ENCODE data around the gene SLC7A7. TPM values are rescaled to one million over a fixed set of nuclear protein-coding genes. Genes with fewer than 3 reads are reported as not detected.

Gene SLC7A7
- total RNA-seq, 2 experiments from 2014 or later = 0.38 to 0.60 TPM

DNA sequence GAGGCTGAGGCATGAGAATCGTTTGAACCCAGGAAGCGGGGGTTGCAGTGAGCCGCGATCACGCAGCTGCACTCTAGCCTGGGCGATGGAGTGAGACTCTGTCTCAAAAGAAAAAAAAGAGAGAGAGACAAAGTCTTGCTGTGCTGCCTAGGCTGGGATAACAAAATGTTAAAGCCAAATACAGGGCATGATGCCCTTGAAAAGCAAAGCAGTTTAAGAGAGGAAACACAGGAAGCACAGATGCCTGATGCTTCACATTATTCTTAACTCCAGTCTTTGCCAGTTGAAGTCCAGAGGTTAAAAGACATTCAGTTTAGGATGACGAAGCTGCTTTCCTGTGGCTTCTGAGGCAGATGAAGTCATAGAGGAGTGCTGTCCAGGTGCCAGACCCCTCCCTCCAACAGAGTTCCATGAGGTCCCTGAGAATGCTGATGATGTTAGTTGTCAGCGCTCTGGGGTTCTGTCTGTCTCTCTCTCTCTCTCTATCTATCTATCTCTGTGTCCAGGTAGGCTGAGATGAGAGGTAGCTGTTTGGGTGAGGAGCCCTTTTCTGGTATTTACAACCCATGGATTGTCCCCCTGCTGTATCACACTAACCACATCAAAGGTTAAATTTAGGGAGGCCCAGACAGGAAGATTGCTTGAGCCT, 9.6 kb upstream of the SLC7A7 start:
- peaks cover 18% of the 10 kb centered on the region for H3K27me3 Mint-ChIP-seq
- no peak for DNase-seq
- ChIA-PET CTCF (interaction anchor here (0.6 to 7.5 kb wide), 12 partner anchors 9 to 521 kb away, joined by 3 to 195 read pairs (median 17); partner anchors contain the start of gene LRP10), POLR2A (interaction anchor here (0.6 kb wide), 1 partner anchor 59 kb away, joined by 3 read pairs; the partner anchor contains the start of gene OXA1L)
- H3K9me3 Mint-ChIP-seq = no peaks in the 10 kb centered on the region
- H3K36me3 Mint-ChIP-seq (ENCODE audit: low read depth) = peaks cover 4% of the 10 kb centered on the region
- H3K4me1 Mint-ChIP-seq = peaks cover 34% of the 10 kb centered on the region
- H3K27ac Mint-ChIP-seq = peak overlapping the region; percentile 21
- H3K4me3 Mint-ChIP-seq = no peak overlapping the region

DNA sequence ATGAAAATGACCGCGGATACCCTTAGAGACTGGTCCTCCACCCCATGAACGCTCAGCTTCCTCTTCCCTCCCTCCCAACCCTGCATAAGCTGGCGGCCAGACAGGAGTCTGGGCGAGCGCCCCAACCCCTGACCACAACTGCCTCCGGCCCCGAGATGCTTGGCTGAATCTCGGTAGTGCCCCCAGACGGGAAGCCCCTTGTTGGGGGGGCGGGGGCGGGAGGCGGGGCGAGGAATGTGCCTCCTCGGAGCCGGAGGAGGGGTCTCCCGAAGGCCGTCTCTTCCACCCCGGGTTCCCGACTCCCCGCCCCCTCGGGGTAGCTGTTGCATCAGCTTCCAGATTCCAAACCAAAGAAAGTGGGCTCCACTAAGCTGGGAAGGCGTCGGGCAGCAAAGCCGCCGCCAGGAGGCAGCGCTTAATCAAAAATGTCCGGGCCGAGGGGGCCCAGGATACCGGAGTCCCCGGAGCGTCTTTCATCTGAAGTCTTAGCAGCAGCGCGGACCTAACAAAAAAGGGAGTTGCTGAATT, 7.4 kb upstream of the SLC7A7 start:
- peaks cover 19% of the 10 kb centered on the region for H3K27me3 Mint-ChIP-seq
- H3K36me3 Mint-ChIP-seq (ENCODE audit: low read depth) = no peaks in the 10 kb centered on the region
- no peak overlapping the region for H3K27ac Mint-ChIP-seq
- no peaks in the 10 kb centered on the region for H3K9me3 Mint-ChIP-seq
- POLR2A ChIA-PET = interaction anchor here (0.9 to 2.3 kb wide), 13 partner anchors 28 to 253 kb away, joined by 3 to 10 read pairs (median 4); partner anchors contain the start of genes AJUBA, LRP10, OXA1L and PRMT5
- peaks cover 36% of the 10 kb centered on the region for H3K4me1 Mint-ChIP-seq
- CTCF ChIA-PET = interaction anchor here (0.5 to 7.5 kb wide), 35 partner anchors 11 to 1273 kb away, joined by 3 to 195 read pairs (median 4); partner anchors contain the start of genes AJUBA, HAUS4, LRP10 and RBM23
- peak; percentile 71 for DNase-seq
- H3K4me3 Mint-ChIP-seq = peak overlapping the region; percentile 39

DNA sequence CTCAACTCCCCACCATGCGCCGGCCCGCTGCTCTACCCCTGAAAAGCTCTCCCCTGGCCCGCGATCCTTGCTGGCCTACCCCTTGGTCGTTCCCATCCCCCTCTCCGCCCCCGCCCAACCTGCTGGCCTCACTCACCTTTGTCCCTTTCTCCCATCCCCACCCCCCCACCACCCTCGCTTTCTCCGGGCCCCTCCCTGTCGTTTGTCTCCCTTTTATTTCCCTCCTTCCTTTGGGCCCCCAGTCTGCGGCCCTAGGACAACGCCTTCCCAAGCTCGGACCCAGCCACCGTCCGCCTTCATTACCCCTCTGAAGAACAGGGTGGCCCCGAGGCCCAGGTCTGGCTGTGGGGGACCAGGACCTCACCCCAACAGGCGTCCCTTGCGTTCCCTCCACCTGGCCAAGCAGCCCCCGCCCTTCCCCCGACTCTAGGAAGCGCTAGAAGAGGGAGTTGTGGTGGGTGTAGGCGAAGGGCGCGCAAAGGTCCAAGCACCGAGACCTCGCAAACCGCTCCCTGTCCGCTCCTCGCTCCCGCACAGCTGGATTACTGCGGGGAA, 6.9 kb upstream of the SLC7A7 start:
- no peaks in the 10 kb centered on the region for H3K9me3 Mint-ChIP-seq
- H3K4me3 Mint-ChIP-seq = peak overlapping the region; percentile 35
- DNase-seq = no peak
- H3K4me1 Mint-ChIP-seq = peaks cover 36% of the 10 kb centered on the region
- H3K27ac Mint-ChIP-seq = no peak overlapping the region
- ChIA-PET CTCF (interaction anchor here (0.5 to 7.5 kb wide), 25 partner anchors 11 to 1273 kb away, joined by 3 to 195 read pairs (median 5); partner anchors contain the start of genes AJUBA and LRP10), POLR2A (interaction anchor here (1.0 to 2.3 kb wide), 6 partner anchors 32 to 160 kb away, joined by 3 to 10 read pairs (median 5); partner anchors contain the start of genes AJUBA, LRP10 and OXA1L)
- peaks cover 19% of the 10 kb centered on the region for H3K27me3 Mint-ChIP-seq
- H3K36me3 Mint-ChIP-seq (ENCODE audit: low read depth) = no peaks in the 10 kb centered on the region

DNA sequence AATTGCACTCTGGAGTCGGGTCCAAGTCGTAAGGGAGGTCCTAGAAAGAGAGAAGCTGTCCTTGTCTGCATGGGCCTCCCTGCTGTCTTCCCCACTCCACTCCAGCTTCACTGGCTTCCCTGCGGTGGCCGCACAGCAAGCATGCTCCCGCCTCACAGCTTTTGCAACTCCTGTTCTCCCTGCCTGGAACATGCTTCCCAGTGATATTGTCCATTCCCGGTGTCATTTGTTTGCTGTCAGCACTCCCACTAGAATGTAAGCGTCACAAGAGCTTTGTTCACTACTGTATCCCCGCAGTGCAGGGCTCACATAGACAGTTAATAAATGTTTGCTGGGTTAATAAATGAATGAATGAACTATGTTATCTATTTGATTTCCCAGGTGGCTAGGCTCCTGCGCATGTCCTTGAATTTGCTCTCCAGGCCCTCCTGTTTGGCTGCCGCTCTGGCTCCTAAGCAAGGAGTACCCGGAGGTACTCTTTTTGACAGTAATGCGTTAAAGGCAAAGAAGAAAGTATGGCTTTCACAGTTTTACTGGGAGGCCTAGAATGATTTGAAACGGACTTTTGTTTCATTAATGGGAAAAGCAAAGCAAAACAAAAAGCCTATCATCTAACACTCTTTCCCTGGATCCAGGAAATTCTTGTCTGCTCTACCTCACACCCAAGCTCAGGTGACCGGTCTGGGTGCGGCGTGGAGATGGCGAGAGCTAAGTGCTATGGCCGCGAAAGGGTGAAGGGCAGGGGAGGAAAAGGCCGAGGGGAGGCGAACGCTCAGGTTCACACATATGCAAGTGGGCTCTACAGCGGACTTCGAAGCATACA, 6.2 kb upstream of the SLC7A7 start:
- Mint-ChIP-seq H3K36me3 (ENCODE audit: low read depth) (no peaks in the 10 kb centered on the region), H3K9me3 (no peaks in the 10 kb centered on the region), H3K4me1 (peaks cover 36% of the 10 kb centered on the region), H3K4me3 (no peak overlapping the region), H3K27ac (no peak overlapping the region), H3K27me3 (peaks cover 19% of the 10 kb centered on the region)
- no peak for DNase-seq
- ChIA-PET POLR2A (interaction anchor here (0.9 kb wide), 1 partner anchor 290 kb away, joined by 3 read pairs; no protein-coding TSS in a partner anchor), CTCF (interaction anchor here (0.8 to 7.5 kb wide), 7 partner anchors 9 to 265 kb away, joined by 3 to 195 read pairs (median 4); no protein-coding TSS in a partner anchor)

DNA sequence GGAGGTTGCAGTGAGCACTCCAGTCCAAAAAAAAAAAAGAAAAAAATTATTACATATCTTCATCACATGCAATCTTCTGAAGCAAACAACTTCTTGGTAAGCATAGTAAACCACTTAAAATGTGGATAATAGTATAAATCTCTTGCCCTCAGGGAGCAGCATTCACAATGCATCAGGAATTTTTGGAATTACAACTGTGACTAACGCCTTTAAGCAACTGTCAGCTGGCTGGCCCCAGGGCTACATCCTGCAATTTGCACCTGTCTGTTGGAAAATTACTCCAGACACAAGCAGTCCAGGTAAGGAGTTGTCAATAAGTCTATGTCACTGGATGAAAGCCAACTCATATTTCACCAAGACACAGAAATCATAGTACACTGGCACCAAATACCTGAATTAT, 5.5 kb upstream of the SLC7A7 start:
- H3K27me3 Mint-ChIP-seq = peaks cover 19% of the 10 kb centered on the region
- no peaks in the 10 kb centered on the region for H3K9me3 Mint-ChIP-seq
- CTCF ChIA-PET = interaction anchor here (1.0 to 7.5 kb wide), 7 partner anchors 32 to 264 kb away, joined by 3 to 195 read pairs (median 5); no protein-coding TSS in a partner anchor
- POLR2A ChIA-PET = interaction anchor here (0.9 kb wide), 1 partner anchor 289 kb away, joined by 3 read pairs; no protein-coding TSS in a partner anchor
- no peaks in the 10 kb centered on the region for H3K36me3 Mint-ChIP-seq (ENCODE audit: low read depth)
- H3K27ac Mint-ChIP-seq = no peak overlapping the region
- peaks cover 39% of the 10 kb centered on the region for H3K4me1 Mint-ChIP-seq
- DNase-seq = no peak
- H3K4me3 Mint-ChIP-seq = no peak overlapping the region

DNA sequence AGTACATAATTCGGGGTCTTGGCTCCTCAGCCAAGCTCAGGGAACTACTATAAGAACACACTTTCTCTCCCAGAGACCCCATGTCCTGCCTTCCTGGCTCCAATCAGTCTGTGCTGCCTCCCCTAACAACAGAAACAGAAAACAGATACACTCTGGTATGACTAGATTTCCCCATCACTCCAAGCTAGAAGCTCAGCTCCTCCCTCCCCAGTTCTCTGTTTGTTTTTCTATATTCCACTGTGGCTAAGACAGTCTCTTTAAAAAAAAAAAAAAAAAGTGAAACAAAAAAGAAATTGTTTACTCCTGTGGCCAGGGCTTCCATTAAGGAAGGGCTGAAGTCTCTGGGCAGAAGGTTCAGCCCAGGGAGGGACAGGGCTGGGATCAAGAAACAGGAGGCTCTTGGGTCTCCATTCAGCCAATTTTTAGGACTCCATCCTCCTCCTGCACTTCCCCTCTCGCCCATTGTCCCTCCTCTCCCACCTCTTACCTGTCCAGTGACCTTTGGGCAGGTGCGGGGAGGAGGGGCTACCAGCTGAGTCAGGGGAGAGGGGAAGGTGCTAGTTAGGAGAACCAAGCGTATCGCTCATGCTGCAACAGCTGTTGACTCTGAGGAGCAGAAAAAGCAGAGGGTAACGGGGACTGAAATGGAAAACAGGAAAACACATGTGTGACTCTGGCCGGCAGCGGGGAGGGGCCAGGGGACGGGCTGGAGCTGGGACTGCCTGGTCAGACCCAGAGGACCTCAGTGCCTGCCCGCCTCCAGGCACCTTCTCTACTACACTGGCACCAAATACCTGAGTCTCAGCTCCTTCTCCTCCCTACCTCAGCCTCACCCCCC, 4.1 kb upstream of the SLC7A7 start:
- Mint-ChIP-seq H3K4me3 (no peak overlapping the region), H3K27ac (no peak overlapping the region), H3K27me3 (peaks cover 19% of the 10 kb centered on the region), H3K4me1 (peaks cover 30% of the 10 kb centered on the region), H3K9me3 (no peaks in the 10 kb centered on the region), H3K36me3 (ENCODE audit: low read depth) (no peaks in the 10 kb centered on the region)
- POLR2A ChIA-PET = interaction anchor here (1.1 kb wide), 1 partner anchor 235 kb away, joined by 3 read pairs; no protein-coding TSS in a partner anchor
- DNase-seq = no peak
- CTCF ChIA-PET = interaction anchor here (0.7 to 2.8 kb wide), 12 partner anchors 10 to 261 kb away, joined by 3 to 20 read pairs (median 4); no protein-coding TSS in a partner anchor

DNA sequence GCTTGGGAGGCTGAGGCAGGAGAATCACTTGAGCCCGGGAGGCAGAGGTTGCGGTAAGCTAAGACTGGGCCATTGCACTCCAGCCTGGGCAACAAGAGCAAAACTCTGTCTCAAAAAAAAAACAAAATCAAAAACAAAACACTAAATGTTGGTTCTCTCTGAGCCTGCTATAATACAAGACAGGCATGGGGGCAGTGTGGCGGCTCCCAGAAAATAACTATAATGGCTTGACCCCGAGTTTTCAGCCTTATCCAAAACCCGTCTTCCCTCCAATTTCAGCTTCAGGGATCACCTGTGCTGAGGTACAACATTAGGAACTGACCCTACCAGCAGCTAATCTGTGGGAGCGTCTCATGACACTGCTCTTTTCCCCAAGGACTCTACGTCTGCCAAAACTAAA, 862 bp downstream of the SLC7A7 start:
- no peaks in the 10 kb centered on the region for H3K9me3 Mint-ChIP-seq
- H3K27me3 Mint-ChIP-seq = peaks cover 3% of the 10 kb centered on the region
- no peak for DNase-seq
- H3K4me1 Mint-ChIP-seq = peaks cover 16% of the 10 kb centered on the region
- no peaks in the 10 kb centered on the region for H3K36me3 Mint-ChIP-seq (ENCODE audit: low read depth)
- H3K4me3 Mint-ChIP-seq = no peak overlapping the region
- ChIA-PET POLR2A (no interaction called here), CTCF (interaction anchor here (1.0 to 1.7 kb wide), 2 partner anchors 59 to 258 kb away, joined by 3 read pairs; no protein-coding TSS in a partner anchor)
- H3K27ac Mint-ChIP-seq = no peak overlapping the region

DNA sequence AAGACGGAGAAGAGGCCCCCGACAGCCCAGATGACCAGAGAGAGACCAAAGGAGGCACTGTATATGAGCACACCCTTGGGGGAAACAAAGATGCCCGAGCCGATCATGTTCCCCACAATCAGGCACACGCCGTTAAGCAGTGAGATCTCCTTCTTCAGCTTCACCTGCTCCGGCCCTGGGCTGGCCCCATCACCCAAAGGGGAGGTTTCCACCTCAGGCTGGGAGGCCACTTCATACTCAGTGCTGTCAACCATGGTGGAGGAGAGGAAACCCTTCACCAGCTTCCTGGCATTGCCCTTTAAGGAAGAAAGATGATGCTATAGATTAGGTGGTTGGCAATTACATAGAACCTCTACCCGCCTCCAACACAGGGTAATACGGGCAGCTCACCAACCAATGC, 2.1 kb downstream of the SLC7A7 start:
- Mint-ChIP-seq H3K4me3 (no peak overlapping the region), H3K36me3 (ENCODE audit: low read depth) (no peaks in the 10 kb centered on the region), H3K4me1 (peaks cover 9% of the 10 kb centered on the region), H3K27ac (no peak overlapping the region), H3K27me3 (peaks cover 3% of the 10 kb centered on the region), H3K9me3 (no peaks in the 10 kb centered on the region)
- ChIA-PET POLR2A (interaction anchor here (0.6 kb wide), 1 partner anchor 10 kb away, joined by 3 read pairs; no protein-coding TSS in a partner anchor), CTCF (no interaction called here)
- DNase-seq = no peak

DNA sequence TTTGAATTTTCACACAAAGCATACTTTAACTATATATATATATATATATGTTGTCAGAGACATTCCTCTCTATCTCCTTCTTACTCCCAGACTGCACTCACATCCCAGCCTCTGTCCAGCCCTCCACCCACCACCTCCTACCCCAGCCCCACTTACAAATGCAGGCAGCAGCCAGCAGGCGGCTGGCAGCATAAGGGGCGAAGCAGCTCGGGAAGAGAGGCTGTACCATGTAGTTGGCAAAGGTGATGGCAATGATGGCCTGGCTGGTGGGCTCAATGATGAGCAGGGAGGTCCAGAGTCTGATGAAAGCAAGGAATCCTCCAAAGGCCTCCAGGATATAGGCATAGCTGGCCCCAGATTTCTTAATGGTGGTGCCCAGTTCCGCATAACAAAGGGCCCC, 2.5 kb downstream of the SLC7A7 start:
- Mint-ChIP-seq H3K9me3 (no peaks in the 10 kb centered on the region), H3K27me3 (peaks cover 3% of the 10 kb centered on the region), H3K4me1 (peaks cover 9% of the 10 kb centered on the region), H3K36me3 (ENCODE audit: low read depth) (no peaks in the 10 kb centered on the region), H3K4me3 (no peak overlapping the region), H3K27ac (no peak overlapping the region)
- CTCF ChIA-PET = interaction anchor here (0.6 to 0.7 kb wide), 2 partner anchors 11 to 88 kb away, joined by 3 read pairs; no protein-coding TSS in a partner anchor
- DNase-seq = no peak
- POLR2A ChIA-PET = interaction anchor here (0.6 kb wide), 1 partner anchor 10 kb away, joined by 3 read pairs; no protein-coding TSS in a partner anchor

DNA sequence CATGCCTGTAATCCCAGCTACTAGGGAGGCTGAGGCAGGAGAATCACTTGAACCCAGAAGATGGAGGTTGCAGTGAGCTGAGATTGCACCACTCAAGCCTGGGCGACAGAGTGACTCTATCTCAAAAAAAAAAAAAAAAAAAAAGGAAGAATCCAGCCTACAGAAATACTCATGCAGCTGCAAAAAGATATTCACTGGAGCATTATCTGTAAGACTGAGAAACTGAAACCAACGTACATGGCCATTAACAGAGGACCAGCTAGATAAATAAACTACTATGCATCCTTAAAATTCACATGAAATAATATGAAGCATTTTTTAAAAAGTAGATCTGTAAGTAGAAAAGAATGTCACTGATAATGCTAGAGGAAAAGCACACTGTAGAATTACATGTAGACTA, 3.5 kb downstream of the SLC7A7 start:
- peaks cover 9% of the 10 kb centered on the region for H3K4me1 Mint-ChIP-seq
- DNase-seq = no peak
- ChIA-PET POLR2A (no interaction called here), CTCF (interaction anchor here (0.6 to 1.6 kb wide), 4 partner anchors 11 to 112 kb away, joined by 3 to 5 read pairs (median 4); no protein-coding TSS in a partner anchor)
- H3K27me3 Mint-ChIP-seq = peaks cover 5% of the 10 kb centered on the region
- H3K9me3 Mint-ChIP-seq = no peaks in the 10 kb centered on the region
- H3K36me3 Mint-ChIP-seq (ENCODE audit: low read depth) = no peaks in the 10 kb centered on the region
- H3K27ac Mint-ChIP-seq = no peak overlapping the region
- H3K4me3 Mint-ChIP-seq = no peak overlapping the region

DNA sequence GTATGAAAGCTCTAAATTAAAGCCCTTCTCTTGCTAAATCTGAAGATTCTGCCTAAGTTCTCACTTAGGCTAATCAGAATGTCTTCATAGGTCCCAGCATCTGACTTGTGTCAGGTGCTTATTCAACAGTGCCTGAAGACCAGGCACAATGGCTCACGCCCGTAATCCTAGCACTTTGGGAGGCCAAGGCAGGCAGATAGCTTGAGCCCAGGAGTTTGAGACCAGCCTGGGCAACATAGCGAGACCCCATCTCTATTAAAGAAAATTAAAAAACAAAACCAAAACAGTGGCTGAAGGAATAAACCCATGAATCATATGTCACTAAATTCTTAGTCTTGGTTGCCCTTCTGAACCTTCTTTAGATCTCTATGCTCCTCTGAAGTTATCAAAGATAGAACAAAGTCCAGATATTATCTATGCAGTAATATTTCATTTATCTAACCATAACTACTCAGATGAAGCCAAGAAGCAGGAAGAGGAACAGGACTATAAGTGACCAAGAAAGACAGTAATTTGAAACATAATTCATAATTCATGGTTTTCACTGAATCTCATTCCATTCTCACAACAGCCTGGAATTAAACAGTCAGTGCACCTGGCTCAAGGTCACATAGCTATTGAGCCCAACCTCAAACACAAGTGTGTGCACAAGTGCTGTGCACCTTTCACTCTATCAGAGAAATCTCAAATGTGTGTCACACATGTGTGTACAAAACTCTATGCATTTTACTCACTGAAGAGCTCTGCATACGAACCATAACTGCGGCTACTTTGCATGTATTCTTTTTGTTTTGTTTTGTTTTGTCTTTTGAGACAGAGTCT, 6.6 kb downstream of the SLC7A7 start:
- ChIA-PET POLR2A (interaction anchor here (1.1 kb wide), 1 partner anchor 42 kb away, joined by 4 read pairs; the partner anchor contains the start of gene OXA1L), CTCF (interaction anchor here (1.6 to 1.7 kb wide), 2 partner anchors 11 to 47 kb away, joined by 4 to 5 read pairs; no protein-coding TSS in a partner anchor)
- no peak for DNase-seq
- no peak overlapping the region for H3K4me3 Mint-ChIP-seq
- peaks cover 13% of the 10 kb centered on the region for H3K27me3 Mint-ChIP-seq
- no peaks in the 10 kb centered on the region for H3K36me3 Mint-ChIP-seq (ENCODE audit: low read depth)
- peaks cover 4% of the 10 kb centered on the region for H3K4me1 Mint-ChIP-seq
- no peaks in the 10 kb centered on the region for H3K9me3 Mint-ChIP-seq
- H3K27ac Mint-ChIP-seq = no peak overlapping the region

Data from activated CD4-positive, alpha-beta memory T cell treated with anti-CD3 and anti-CD28 coated beads, Interleukin-2, amount 10 ng/mL, durations not matched to agents 7 days and 5 days (primary cell).